ENCODE data around the gene ACTR10.

The ACTR10 gene

GRCh38 chr14:58177125-58177524 lies 22.8 kb upstream of the ACTR10 start:
- Histone ChIP-seq H3K27ac (no peak overlapping the region), H3K9me3 (no peaks in the 10 kb centered on the region), H3K27me3 (no peaks in the 10 kb centered on the region), H3K36me3 (no peaks in the 10 kb centered on the region), H3K4me1 (no peaks in the 10 kb centered on the region), H3K4me3 (no peak overlapping the region)
- intact Hi-C loops (cut with DNase I; ENCODE audit: low total_unique reads) = no loop called here
- no peak for DNase-seq
- TF ChIP-seq CTCF (IDR thresholded peaks at IDR 0.05) = no peak

GRCh38 chr14:58189176-58189575 lies 10.8 kb upstream of the ACTR10 start:
- no peaks in the 10 kb centered on the region for H3K27me3 ChIP-seq
- no peaks in the 10 kb centered on the region for H3K9me3 ChIP-seq
- no peak for TF ChIP-seq CTCF (IDR thresholded peaks at IDR 0.05)
- no peaks in the 10 kb centered on the region for H3K36me3 ChIP-seq
- H3K4me3 ChIP-seq = no peak overlapping the region
- intact Hi-C loops (cut with DNase I; ENCODE audit: low total_unique reads) = no loop called here
- no peaks in the 10 kb centered on the region for H3K4me1 ChIP-seq
- H3K27ac ChIP-seq = no peak overlapping the region
- DNase-seq = no peak

- no peak for DNase-seq
- H3K27me3 ChIP-seq = no peaks in the 10 kb centered on the region
Observed at GRCh38 chr14:58191763-58192601, 8.0 kb upstream of the ACTR10 start.

GRCh38 chr14:58193542-58193941 lies 6.4 kb upstream of the ACTR10 start:
- Histone ChIP-seq H3K4me1 (peaks cover 0 to 7% (median 0%) of the 10 kb centered on the region in 4 donors), H3K36me3 (no peaks in the 10 kb centered on the region), H3K4me3 (no peak overlapping the region), H3K27ac (no peak overlapping the region), H3K27me3 (no peaks in the 10 kb centered on the region), H3K9me3 (no peaks in the 10 kb centered on the region)
- intact Hi-C loops (cut with DNase I; ENCODE audit: low total_unique reads) = loop anchor here (10.0 kb wide), 1 partner anchor 929 kb away; the partner anchor contains the start of genes AP5M1 and EXOC5
- DNase-seq = no peak
- no peak for TF ChIP-seq CTCF (IDR thresholded peaks at IDR 0.05)

More at GRCh38 chr14:58191763-58192601, 8.0 kb upstream of the ACTR10 start:
- intact Hi-C loops (cut with DNase I; ENCODE audit: low total_unique reads) = loop anchor here (10.0 kb wide), 1 partner anchor 927 kb away; the partner anchor contains the start of genes AP5M1 and EXOC5
- Histone ChIP-seq H3K27ac (no peak overlapping the region), H3K36me3 (no peaks in the 10 kb centered on the region), H3K9me3 (no peaks in the 10 kb centered on the region), H3K4me1 (peaks cover 0 to 7% (median 0%) of the 10 kb centered on the region in 4 donors), H3K4me3 (no peak overlapping the region)
- no peak for TF ChIP-seq CTCF (IDR thresholded peaks at IDR 0.05)

GRCh38 chr14:58196198-58196597 lies 3.8 kb upstream of the ACTR10 start:
- peaks cover 0 to 17% (median 6%) of the 10 kb centered on the region in 4 donors for H3K4me1 ChIP-seq
- DNase-seq = no peak
- no peaks in the 10 kb centered on the region for H3K9me3 ChIP-seq
- intact Hi-C loops (cut with DNase I; ENCODE audit: low total_unique reads) = loop anchor here (10.0 kb wide), 1 partner anchor 931 kb away; the partner anchor contains the start of genes AP5M1 and EXOC5
- H3K4me3 ChIP-seq = no peak overlapping the region
- no peak for TF ChIP-seq CTCF (IDR thresholded peaks at IDR 0.05)
- no peaks in the 10 kb centered on the region for H3K36me3 ChIP-seq
- no peak overlapping the region for H3K27ac ChIP-seq
- no peaks in the 10 kb centered on the region for H3K27me3 ChIP-seq

Measured in tibial artery (tissue), 4 donors.